GM12873 (cell line): ENCODE results near the gene NKD2.

ENCODE experiments used
- TF ChIP-seq, protein P1 (sequence below): IDR thresholded peaks from 2 replicates; pipeline ENCODE4 v1.5.1; 2012; ENCODE audit warnings: low read depth, mild to moderate bottlenecking, moderate library complexity, low read length, control low read depth; ENCODE audit not compliant: insufficient read depth; ENCODE audit errors: missing control alignments

The NKD2 gene

DNA sequence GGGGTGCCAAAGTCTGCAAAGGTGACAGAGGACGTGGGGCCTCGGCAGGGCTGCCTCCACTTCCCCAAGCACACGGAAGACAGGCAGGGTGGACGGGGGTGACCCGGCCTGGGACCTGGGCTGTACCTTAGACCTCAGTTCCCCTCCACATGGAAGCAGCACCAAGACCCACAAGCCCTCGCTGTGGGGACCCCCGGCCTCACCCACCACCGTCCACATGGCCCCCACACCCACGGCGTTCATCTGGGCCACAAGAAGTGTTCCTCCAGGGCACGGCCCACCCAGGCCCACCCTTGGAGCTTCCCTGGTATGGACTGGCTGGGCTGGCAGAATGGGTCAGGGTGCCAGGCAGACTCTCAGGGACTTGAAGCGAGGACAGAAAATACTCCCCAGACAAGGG is 45.8 kb upstream of the NKD2 start:
- TF ChIP-seq, protein P1, sequence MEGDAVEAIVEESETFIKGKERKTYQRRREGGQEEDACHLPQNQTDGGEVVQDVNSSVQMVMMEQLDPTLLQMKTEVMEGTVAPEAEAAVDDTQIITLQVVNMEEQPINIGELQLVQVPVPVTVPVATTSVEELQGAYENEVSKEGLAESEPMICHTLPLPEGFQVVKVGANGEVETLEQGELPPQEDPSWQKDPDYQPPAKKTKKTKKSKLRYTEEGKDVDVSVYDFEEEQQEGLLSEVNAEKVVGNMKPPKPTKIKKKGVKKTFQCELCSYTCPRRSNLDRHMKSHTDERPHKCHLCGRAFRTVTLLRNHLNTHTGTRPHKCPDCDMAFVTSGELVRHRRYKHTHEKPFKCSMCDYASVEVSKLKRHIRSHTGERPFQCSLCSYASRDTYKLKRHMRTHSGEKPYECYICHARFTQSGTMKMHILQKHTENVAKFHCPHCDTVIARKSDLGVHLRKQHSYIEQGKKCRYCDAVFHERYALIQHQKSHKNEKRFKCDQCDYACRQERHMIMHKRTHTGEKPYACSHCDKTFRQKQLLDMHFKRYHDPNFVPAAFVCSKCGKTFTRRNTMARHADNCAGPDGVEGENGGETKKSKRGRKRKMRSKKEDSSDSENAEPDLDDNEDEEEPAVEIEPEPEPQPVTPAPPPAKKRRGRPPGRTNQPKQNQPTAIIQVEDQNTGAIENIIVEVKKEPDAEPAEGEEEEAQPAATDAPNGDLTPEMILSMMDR: no peak

DNA sequence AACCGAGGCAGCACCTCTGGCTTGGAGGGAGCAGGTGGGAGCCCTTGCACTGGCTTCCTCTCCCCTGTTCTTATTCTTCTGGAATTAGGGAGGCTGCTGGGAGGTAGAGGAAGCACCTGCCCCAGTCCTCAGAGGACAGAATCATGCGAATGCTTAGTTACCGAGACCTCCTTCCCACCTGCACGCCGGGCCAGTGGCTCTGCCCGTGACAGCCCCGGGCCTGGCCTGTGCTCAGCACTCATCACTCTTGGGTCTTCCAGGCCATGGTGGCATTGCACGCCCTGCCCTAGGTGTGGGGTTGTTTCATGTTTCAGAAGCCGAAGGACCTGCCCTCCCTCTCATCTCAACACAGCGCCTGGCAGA is 45.3 kb upstream of the NKD2 start:
- TF ChIP-seq, protein P1: no peak

DNA sequence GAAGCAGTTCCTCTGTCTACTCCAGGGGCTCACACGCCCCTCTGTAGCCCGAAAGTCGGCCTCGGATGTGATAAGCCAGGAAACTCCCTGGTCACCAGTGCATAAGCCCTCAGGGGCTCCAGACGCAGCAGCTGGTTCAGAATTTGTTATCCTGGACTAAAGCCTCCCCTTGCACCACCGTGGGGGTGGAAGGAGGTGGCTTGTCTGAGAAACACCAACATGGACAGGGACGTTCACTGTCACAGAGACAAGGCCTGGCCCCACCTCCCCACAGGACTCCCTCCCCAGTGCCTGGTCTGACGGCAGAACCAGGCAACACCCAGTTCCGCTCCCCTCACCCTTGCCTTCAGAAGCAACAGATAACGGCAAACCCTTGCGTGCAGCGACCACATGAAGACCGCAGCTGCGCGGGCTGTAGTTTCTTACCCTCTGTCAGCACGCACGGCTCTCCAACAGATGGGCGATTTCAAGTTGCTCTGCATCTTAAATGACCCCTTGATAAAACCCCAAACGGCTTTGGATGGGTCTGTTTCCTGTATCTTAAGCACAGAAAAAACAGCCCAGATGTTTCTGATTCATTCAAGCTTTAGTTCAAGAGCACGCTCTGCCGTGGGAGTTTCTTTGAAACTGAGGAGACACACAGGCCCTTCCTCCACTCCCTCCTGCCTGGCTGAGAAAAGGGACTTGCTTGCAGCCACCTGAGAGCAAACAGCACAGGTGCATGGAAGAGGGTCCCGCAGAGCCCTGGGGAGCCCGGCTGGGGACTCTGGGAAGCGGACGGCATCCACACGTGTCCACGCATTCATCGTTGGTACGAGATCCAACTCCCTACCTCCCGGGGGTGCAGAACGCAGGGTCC is 44.7 kb upstream of the NKD2 start:
- TF ChIP-seq, protein P1: no peak

DNA sequence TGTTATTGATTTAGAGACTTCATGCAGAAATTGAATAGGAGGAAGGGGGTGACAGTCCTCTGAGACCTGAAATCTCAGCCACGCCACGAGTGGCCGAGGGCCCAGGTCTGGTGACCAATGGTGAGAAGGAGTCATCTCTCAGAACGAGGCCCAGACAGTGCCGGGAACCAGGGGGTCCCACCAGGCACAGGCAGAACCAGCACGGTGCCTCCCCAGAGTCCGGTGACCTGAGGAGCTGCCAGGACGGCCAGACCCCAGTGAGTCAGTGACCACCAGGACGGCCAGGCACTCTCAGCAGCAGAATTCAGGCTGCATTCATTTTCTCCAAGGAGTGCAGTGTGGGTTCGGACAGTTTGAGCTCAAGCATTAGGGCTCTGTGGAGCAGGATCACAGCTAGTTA is 43.8 kb upstream of the NKD2 start:
- TF ChIP-seq, protein P1: no peak

DNA sequence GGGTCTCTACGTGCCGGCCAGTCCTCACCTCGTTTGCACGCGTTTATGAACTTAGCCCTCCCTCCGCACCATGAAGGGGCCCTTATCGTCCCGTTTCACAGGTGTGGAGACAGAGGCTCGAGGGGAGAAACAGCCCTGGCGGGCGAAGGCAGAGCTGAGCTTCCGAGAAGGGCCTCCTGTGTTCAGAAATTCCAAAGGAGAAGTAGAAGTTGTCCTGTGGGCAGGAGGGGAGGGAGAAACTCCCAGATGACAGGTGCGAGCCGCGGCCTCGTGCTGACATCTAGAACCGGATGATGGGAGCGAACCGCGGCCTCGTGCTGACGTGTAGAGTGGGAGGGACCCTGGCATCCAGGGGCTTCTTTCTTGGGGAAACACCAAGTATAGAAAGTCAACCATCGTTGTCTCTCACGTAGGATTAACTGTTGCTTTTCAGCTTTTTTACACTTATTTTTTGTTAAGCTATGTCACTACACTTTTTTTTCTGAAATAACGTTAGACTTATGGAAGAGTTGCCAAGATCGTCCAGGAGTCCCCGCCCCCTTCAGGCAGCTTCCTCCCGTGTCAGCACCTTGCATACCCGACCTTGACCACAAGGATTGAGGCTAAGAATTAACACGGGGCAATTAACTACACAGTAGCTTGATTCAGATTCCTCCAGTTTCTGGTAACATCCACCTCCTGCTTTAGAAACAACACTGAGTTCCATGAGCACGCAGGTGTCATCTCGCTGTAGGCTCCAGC is 42.8 kb upstream of the NKD2 start:
- TF ChIP-seq, protein P1: no peak

DNA sequence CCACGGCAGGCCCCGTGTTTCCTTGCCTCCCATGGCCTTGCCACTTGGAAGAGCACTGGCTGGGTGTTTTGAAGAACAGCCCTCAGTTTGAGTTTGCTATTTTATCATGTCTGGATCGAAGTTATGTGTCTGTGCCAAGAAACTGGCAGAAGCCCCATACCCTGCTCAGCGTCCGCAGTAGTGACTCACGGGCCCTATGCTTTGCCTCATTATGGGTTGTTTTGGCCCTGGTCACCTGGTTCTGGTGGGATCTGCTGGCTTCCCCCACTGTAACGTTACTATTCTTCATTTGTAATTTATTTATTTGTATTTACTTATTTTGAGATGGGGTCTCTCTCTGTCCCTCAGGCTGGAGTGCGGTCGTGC is 42.3 kb upstream of the NKD2 start:
- TF ChIP-seq, protein P1: no peak

DNA sequence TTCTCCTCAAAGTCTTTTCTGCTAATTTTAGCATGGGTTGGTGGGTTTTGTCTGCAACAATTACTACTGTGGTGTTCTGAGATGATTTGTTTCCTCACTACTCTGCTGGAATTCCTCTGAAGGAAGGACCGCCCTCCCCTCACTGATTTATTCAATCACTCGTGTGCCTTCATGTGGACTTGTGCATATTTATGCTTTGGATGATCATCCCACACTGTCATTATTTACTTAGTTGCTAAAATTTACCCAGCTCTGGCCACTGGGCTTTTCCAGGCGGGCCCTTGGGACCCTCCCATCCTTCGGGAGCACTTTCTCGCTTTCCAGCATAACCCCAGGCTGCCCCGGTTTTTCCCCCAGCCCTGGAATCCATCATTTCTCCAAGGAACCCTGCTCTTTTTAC is 41.7 kb upstream of the NKD2 start:
- TF ChIP-seq, protein P1: no peak
